OCI-LY7 (cell line): ENCODE results near the gene FAM170B. TPM values are rescaled to one million over a fixed set of nuclear protein-coding genes. Genes with fewer than 3 reads are reported as not detected.
A peak's percentile ranks its signal among the peaks of the same experiment; 100 is the strongest.

Experiments used
- BruUV-seq: library from RNA; stranded (reverse); fragments of 400-500 nt; replicated peaks from 2 replicates; lab custom pipeline; 2021; lab: Mats Ljungman, UMichigan
- CTCF ChIA-PET: fragments of 300-600 bp; sonication (Branson Sonifier 250); formaldehyde crosslinking; loops from one replicate; lab custom pipeline; 2022; ENCODE audit warnings: antibody characterized with exemption; ENCODE audit not compliant: unreplicated experiment; lab: Charles Lee
- POLR2A ChIA-PET: fragments of 300-600 bp; sonication (Branson Sonifier 250); formaldehyde crosslinking; loops from one replicate; lab custom pipeline; 2022; ENCODE audit warnings: antibody characterized with exemption; lab: Charles Lee
- DNase-seq: peaks from one replicate; pipeline ENCODE4 v3.0.0-alpha.2; 2015; ENCODE audit warnings: low spot score
- H2AFZ ChIP-seq: fragments of 200-600 bp; sonication (generic), shearing (Covaris generic); 2 replicates; pipeline ENCODE4 v1.6.1; 2014; ENCODE audit warnings: mild to moderate bottlenecking, antibody characterized with exemption, low read length, moderate library complexity
- H3K27ac ChIP-seq: fragments of 200-600 bp; sonication (generic); 2 replicates; pipeline ENCODE4 v1.5.1; 2014; ENCODE audit warnings: mixed run types, low read depth, mild to moderate bottlenecking, moderate library complexity, low read length, inconsistent platforms; ENCODE audit not compliant: poor library complexity, severe bottlenecking
- H3K36me3 ChIP-seq: fragments of 200-600 bp; sonication (generic); 2 replicates; pipeline ENCODE4 v1.6.1; 2014; ENCODE audit warnings: mild to moderate bottlenecking, antibody characterized with exemption, low read length, moderate library complexity, mixed read lengths; ENCODE audit not compliant: insufficient read depth
- H3K4me1 ChIP-seq: fragments of 200-600 bp; sonication (generic); 2 replicates; pipeline ENCODE4 v1.5.1; 2014; ENCODE audit warnings: mild to moderate bottlenecking, low read length; ENCODE audit not compliant: insufficient read depth, poor library complexity, severe bottlenecking
- H3K4me2 ChIP-seq: fragments of 200-600 bp; sonication (generic); 2 replicates; pipeline ENCODE4 v1.6.1; 2014; ENCODE audit warnings: mild to moderate bottlenecking, low read length
- H3K4me3 ChIP-seq: fragments of 200-600 bp; sonication (generic); 2 replicates; pipeline ENCODE4 v1.5.1; 2014; ENCODE audit warnings: mild to moderate bottlenecking, low read depth, low read length; ENCODE audit not compliant: poor library complexity, severe bottlenecking
- H3K79me2 ChIP-seq: fragments of 200-600 bp; sonication (generic); 2 replicates; pipeline ENCODE4 v1.6.1; 2016; ENCODE audit warnings: low read depth, mild to moderate bottlenecking, low read length, moderate library complexity, mixed read lengths; ENCODE audit not compliant: insufficient read depth
- H3K9me2 ChIP-seq: fragments of 200-600 bp; sonication (generic); 2 replicates; pipeline ENCODE4 v1.6.1; 2016; ENCODE audit warnings: mild to moderate bottlenecking, low read length, mixed read lengths; ENCODE audit not compliant: insufficient read depth
- H3K9me3 ChIP-seq: fragments of 200-600 bp; sonication (generic); 2 replicates; pipeline ENCODE4 v1.6.1; 2014; ENCODE audit warnings: mild to moderate bottlenecking, mixed run types, low read length, mixed read lengths
- H4K20me1 ChIP-seq: fragments of 200-600 bp; sonication (generic); 2 replicates; pipeline ENCODE4 v1.6.1; 2014; ENCODE audit warnings: mild to moderate bottlenecking, antibody characterized with exemption, low read length, moderate library complexity, mixed read lengths; ENCODE audit not compliant: insufficient read depth
- EZH2phosphoT487 ChIP-seq: fragments of 200-600 bp; sonication (generic); IDR thresholded peaks from 2 replicates; pipeline ENCODE4 v1.6.1; 2018; ENCODE audit warnings: low read depth, borderline replicate concordance, mild to moderate bottlenecking, mixed run types, antibody characterized with exemption, low read length, moderate library complexity, mixed read lengths
- intact Hi-C: fragments of 100-400 bp; cut with micrococcal nuclease; formaldehyde crosslinking; loops from one replicate; pipeline ENCODE4 v1.10.0; 2022; ENCODE audit not compliant: unreplicated experiment
- total RNA-seq, 2 experiments: library from RNA; depleted of rRNA in 1 of 2; stranded (reverse); fragments of >200 nt in 1 of 2; shearing (Covaris generic) in 1 of 2; gene quantifications; 2 replicates each; pipeline ENCODE4 v1.2.3, GENCODE V29; 2014 to 2022
- TF ChIP-seq, protein P1 (sequence below): fragments of 200-600 bp; sonication (generic); conservative IDR thresholded peaks from 2 replicates; pipeline ENCODE4 v1.5.1; 2014; ENCODE audit warnings: mild to moderate bottlenecking, antibody characterized with exemption, low read length, moderate library complexity, mixed read lengths

The FAM170B gene
- total RNA-seq, 2 experiments from 2014 or later = 0.23 to 0.38 TPM

DNA sequence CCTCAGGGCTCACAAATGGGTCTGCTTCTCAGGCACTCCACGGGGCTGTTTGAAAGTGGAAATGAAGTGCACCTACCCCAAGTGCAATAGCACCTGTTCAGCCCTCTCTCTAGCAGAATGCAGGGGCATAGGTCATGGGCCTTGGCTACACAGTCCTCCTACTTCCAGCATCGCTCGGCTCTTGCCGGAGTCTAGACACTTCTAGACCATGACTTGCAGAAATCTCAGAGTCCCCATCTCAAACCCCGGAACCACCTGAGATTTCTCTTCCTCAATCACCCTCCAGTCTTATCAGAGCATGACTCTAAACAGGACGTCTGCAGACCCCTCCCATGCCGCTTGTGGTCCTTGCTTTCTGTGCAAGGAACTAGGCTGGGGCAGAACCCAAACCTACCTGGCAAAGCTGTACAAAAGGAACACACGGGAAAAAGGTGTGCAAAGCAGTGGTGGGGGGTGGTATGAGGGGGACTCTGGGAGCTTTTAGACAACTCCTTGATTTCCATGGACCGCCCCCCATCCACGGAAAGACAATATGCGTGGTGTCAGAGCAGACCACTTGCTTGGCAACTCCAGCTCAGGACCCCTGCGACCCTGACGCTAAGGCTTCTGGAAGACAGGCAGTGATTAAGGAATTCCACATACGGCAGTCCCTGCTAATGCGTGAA lies 40.6 kb upstream of the FAM170B start:
- no TSS peak for BruUV-seq
- Histone ChIP-seq H3K9me2 (no peaks in the 10 kb centered on the region), H3K4me2 (0 out of 2 replicates have a peak overlapping the region, but pooled peaks have one; percentile 4), H2AFZ (no peak overlapping the region), H3K4me3 (no peak overlapping the region), H3K27ac (no peak overlapping the region), H4K20me1 (no peaks in the 10 kb centered on the region), H3K4me1 (peaks cover 34% of the 10 kb centered on the region), H3K79me2 (no peaks in the 10 kb centered on the region), H3K9me3 (no peaks in the 10 kb centered on the region), H3K36me3 (no peaks in the 10 kb centered on the region)
- TF ChIP-seq, protein P1, sequence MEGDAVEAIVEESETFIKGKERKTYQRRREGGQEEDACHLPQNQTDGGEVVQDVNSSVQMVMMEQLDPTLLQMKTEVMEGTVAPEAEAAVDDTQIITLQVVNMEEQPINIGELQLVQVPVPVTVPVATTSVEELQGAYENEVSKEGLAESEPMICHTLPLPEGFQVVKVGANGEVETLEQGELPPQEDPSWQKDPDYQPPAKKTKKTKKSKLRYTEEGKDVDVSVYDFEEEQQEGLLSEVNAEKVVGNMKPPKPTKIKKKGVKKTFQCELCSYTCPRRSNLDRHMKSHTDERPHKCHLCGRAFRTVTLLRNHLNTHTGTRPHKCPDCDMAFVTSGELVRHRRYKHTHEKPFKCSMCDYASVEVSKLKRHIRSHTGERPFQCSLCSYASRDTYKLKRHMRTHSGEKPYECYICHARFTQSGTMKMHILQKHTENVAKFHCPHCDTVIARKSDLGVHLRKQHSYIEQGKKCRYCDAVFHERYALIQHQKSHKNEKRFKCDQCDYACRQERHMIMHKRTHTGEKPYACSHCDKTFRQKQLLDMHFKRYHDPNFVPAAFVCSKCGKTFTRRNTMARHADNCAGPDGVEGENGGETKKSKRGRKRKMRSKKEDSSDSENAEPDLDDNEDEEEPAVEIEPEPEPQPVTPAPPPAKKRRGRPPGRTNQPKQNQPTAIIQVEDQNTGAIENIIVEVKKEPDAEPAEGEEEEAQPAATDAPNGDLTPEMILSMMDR = no peak
- TF ChIP-seq EZH2phosphoT487 = no peak
- POLR2A ChIA-PET = interaction anchor here (0.7 to 1.1 kb wide), 2 partner anchors 12 to 99 kb away, joined by 3 read pairs; no protein-coding TSS in a partner anchor
- DNase-seq = peak; percentile 34
- intact Hi-C loops = no loop called here
- CTCF ChIA-PET = interaction anchor here (0.6 kb wide), 1 partner anchor 443 kb away, joined by 7 read pairs; no protein-coding TSS in a partner anchor

DNA sequence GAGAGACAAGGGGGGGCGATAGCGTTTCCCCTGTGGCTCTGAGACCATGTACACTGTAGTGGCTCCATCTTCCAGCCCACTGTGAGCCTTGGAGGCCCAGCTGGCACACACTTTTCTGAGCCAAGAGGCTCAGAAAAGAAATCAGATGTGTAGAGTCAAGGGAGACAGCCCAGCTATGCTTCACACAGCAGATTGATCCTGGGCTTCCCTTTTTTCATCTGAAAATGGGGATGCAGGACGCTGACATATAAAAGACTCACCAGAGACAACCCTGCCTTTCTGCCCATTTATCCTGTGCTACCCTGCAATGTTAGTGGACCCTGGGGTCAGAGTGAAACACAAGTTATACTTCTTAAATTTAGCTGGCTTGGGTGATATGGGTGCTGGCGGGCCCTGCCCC lies 40.0 kb upstream of the FAM170B start:
- intact Hi-C loops = no loop called here
- Histone ChIP-seq H2AFZ (no peak overlapping the region), H3K4me3 (no peak overlapping the region), H3K36me3 (no peaks in the 10 kb centered on the region), H3K79me2 (no peaks in the 10 kb centered on the region), H3K27ac (no peak overlapping the region), H3K9me2 (no peaks in the 10 kb centered on the region), H3K4me2 (no peak overlapping the region), H4K20me1 (no peaks in the 10 kb centered on the region), H3K9me3 (no peaks in the 10 kb centered on the region), H3K4me1 (peaks cover 30% of the 10 kb centered on the region)
- no TSS peak for BruUV-seq
- TF ChIP-seq, protein P1 = no peak
- no peak for TF ChIP-seq EZH2phosphoT487
- DNase-seq = no peak
- ChIA-PET POLR2A (interaction anchor here (0.7 kb wide), 1 partner anchor 98 kb away, joined by 3 read pairs; no protein-coding TSS in a partner anchor), CTCF (interaction anchor here (0.6 kb wide), 1 partner anchor 442 kb away, joined by 7 read pairs; no protein-coding TSS in a partner anchor)

- no peak overlapping the region for H3K27ac ChIP-seq
- H3K4me2 ChIP-seq = no peak overlapping the region
- no peak for TF ChIP-seq EZH2phosphoT487
- TF ChIP-seq, protein P1 = no peak
Measured at GRCh38 chr10:49173201-49173772, 39.5 kb upstream of the FAM170B start.

More at GRCh38 chr10:49173201-49173772, 39.5 kb upstream of the FAM170B start:
- intact Hi-C loops = no loop called here
- no TSS peak for BruUV-seq
- Histone ChIP-seq H3K9me3 (no peaks in the 10 kb centered on the region), H3K9me2 (no peaks in the 10 kb centered on the region), H3K4me3 (no peak overlapping the region), H2AFZ (no peak overlapping the region), H3K36me3 (no peaks in the 10 kb centered on the region), H3K79me2 (no peaks in the 10 kb centered on the region), H3K4me1 (peaks cover 26% of the 10 kb centered on the region), H4K20me1 (no peaks in the 10 kb centered on the region)
- POLR2A ChIA-PET = interaction anchor here (0.7 kb wide), 1 partner anchor 29 kb away, joined by 3 read pairs; no protein-coding TSS in a partner anchor
- CTCF ChIA-PET = no interaction called here
- DNase-seq = no peak
